Measurements from ENCODE around the gene LVRN.

LVRN gene

GRCh38 chr5:115961381-115962238, 665 bp upstream of the LVRN start:
- DNase-seq: no peak

GRCh38 chr5:115962565-115963402, 509 bp downstream of the LVRN start:
- no peak for DNase-seq

- DNase-seq: no peak
These were observed 1.3 kb downstream of the LVRN start for GRCh38 chr5:115963566-115963965.

- no peak for DNase-seq
These were observed 6.5 kb downstream of the LVRN start for GRCh38 chr5:115968770-115969169.

GRCh38 chr5:115977096-115977495, 14.8 kb downstream of the LVRN start:
- DNase-seq: no peak

GRCh38 chr5:115977988-115978387, 15.7 kb downstream of the LVRN start:
- no peak for DNase-seq

GRCh38 chr5:115978779-115979178, 16.5 kb downstream of the LVRN start:
- DNase-seq: no peak

- no peak for DNase-seq
These were observed 17.1 kb downstream of the LVRN start for GRCh38 chr5:115979201-115980041.

GRCh38 chr5:115983519-115983918, 21.2 kb downstream of the LVRN start:
- no peak for DNase-seq

- no peak for DNase-seq
These were observed 23.8 kb downstream of the LVRN start for GRCh38 chr5:115985802-115986757.

GRCh38 chr5:115988002-115988401, 25.7 kb downstream of the LVRN start:
- no peak for DNase-seq

GRCh38 chr5:115992848-115993350, 30.6 kb downstream of the LVRN start:
- no peak for DNase-seq

- DNase-seq: no peak
These were observed 33.1 kb downstream of the LVRN start for GRCh38 chr5:115995351-115995750.

GRCh38 chr5:116002116-116002906, 40.0 kb downstream of the LVRN start:
- no peak for DNase-seq

- DNase-seq: no peak
These were observed 42.0 kb downstream of the LVRN start for GRCh38 chr5:116004248-116004647.

- DNase-seq: no peak
These were observed 47.5 kb downstream of the LVRN start for GRCh38 chr5:116009806-116010205.

- no peak for DNase-seq
These were observed 48.8 kb downstream of the LVRN start for GRCh38 chr5:116011046-116011445.

- no peak for DNase-seq
These were observed 51.0 kb downstream of the LVRN start for GRCh38 chr5:116013207-116013785.

GRCh38 chr5:116013936-116014335, 51.7 kb downstream of the LVRN start:
- DNase-seq: no peak

GRCh38 chr5:116023619-116024018, 61.3 kb downstream of the LVRN start:
- no peak for DNase-seq

All from CD4-positive, alpha-beta T cell treated with Interleukin-1 beta for 1 hour (primary cell).